ENCODE results near the gene TBC1D14.
A peak's percentile ranks its signal among the peaks of the same experiment; 100 is the strongest.

Gene TBC1D14

GRCh38 chr4:6909113-6909969 is at the start of gene TBC1D14:
TBC1D14 (plus strand) TSS chr4:6909826; CDS start chr4:6923390, 13,564 bp downstream.
- peak; percentile 97 for ATAC-seq
- TF ChIP-seq OSR1 (CRISPR knock-in tag; IDR thresholded peaks at IDR 0.05) (no peak), TSHZ2 (CRISPR knock-in tag; IDR thresholded peaks at IDR 0.05) (no peak), ZNF70 (CRISPR knock-in tag; IDR thresholded peaks at IDR 0.05) (no peak), ARNTL (CRISPR knock-in tag; IDR thresholded peaks at IDR 0.05; ENCODE audit: borderline replicate concordance, low read depth) (no peak), ESRRG (CRISPR knock-in tag; IDR thresholded peaks at IDR 0.05) (no peak), CREB5 (CRISPR knock-in tag; IDR thresholded peaks at IDR 0.05; ENCODE audit: low read depth) (no peak), RARB (CRISPR knock-in tag; IDR thresholded peaks at IDR 0.05) (no peak), ZNF565 (CRISPR knock-in tag; conservative IDR thresholded peaks at IDR 0.05; ENCODE audit: low read depth) (no peak), ISL1 (CRISPR knock-in tag; IDR thresholded peaks at IDR 0.05) (no peak), TOX (CRISPR knock-in tag; IDR thresholded peaks at IDR 0.05; ENCODE audit: borderline replicate concordance) (no peak)

- no peak for ATAC-seq
- TF ChIP-seq CREB5 (CRISPR knock-in tag; IDR thresholded peaks at IDR 0.05; ENCODE audit: low read depth) = no peak
- no peak for TF ChIP-seq CSRNP3 (CRISPR knock-in tag; IDR thresholded peaks at IDR 0.05)
- no peak for TF ChIP-seq ZFP3 (CRISPR knock-in tag; IDR thresholded peaks at IDR 0.05)
- no peak for TF ChIP-seq ISL1 (CRISPR knock-in tag; IDR thresholded peaks at IDR 0.05)
- no peak for TF ChIP-seq TOX (CRISPR knock-in tag; IDR thresholded peaks at IDR 0.05; ENCODE audit: borderline replicate concordance)
- TF ChIP-seq CSDC2 (CRISPR knock-in tag; IDR thresholded peaks at IDR 0.05) = no peak
- no peak for TF ChIP-seq GLIS3 (CRISPR knock-in tag; IDR thresholded peaks at IDR 0.05)
- no peak for TF ChIP-seq TSHZ2 (CRISPR knock-in tag; IDR thresholded peaks at IDR 0.05)
- no peak for TF ChIP-seq ZNF565 (CRISPR knock-in tag; conservative IDR thresholded peaks at IDR 0.05; ENCODE audit: low read depth)
- no peak for TF ChIP-seq SNAI2 (CRISPR knock-in tag; IDR thresholded peaks at IDR 0.05)
Measured at GRCh38 chr4:6868386-6868785, 41.2 kb upstream of the TBC1D14 start.

GRCh38 chr4:6869944-6870343 is 39.7 kb upstream of the TBC1D14 start:
- TF ChIP-seq ESRRG (CRISPR knock-in tag; IDR thresholded peaks at IDR 0.05) (no peak), ZFP3 (CRISPR knock-in tag; IDR thresholded peaks at IDR 0.05) (no peak), ARNTL (CRISPR knock-in tag; IDR thresholded peaks at IDR 0.05; ENCODE audit: borderline replicate concordance, low read depth) (no peak), ISL1 (CRISPR knock-in tag; IDR thresholded peaks at IDR 0.05) (no peak)
- no peak for ATAC-seq

- ATAC-seq = peak; percentile 72
- TF ChIP-seq CSRNP3 (CRISPR knock-in tag; IDR thresholded peaks at IDR 0.05) (no peak), POU6F1 (CRISPR knock-in tag; IDR thresholded peaks at IDR 0.05; ENCODE audit: borderline replicate concordance, low read depth) (no peak), CREB5 (CRISPR knock-in tag; IDR thresholded peaks at IDR 0.05; ENCODE audit: low read depth) (no peak), ZNF70 (CRISPR knock-in tag; IDR thresholded peaks at IDR 0.05) (no peak), TCF4 (CRISPR knock-in tag; IDR thresholded peaks at IDR 0.05; ENCODE audit: borderline replicate concordance) (no peak), CSDC2 (CRISPR knock-in tag; IDR thresholded peaks at IDR 0.05) (no peak), ZC3H10 (CRISPR knock-in tag; IDR thresholded peaks at IDR 0.05) (no peak)
Measured at GRCh38 chr4:6873291-6873690, 36.3 kb upstream of the TBC1D14 start.
